Measurements from ENCODE around the gene NELFA. TPM values are rescaled to one million over a fixed set of nuclear protein-coding genes. Genes with fewer than 3 reads are reported as not detected.
A peak's percentile ranks its signal among the peaks of the same experiment; 100 is the strongest.

Gene NELFA
- total and polyA plus RNA-seq, 2 of the 13 experiments (the other 11 are each of a cell fraction or from before 2014, with no cell fraction given) = 13.3 to 18.5 TPM

DNA sequence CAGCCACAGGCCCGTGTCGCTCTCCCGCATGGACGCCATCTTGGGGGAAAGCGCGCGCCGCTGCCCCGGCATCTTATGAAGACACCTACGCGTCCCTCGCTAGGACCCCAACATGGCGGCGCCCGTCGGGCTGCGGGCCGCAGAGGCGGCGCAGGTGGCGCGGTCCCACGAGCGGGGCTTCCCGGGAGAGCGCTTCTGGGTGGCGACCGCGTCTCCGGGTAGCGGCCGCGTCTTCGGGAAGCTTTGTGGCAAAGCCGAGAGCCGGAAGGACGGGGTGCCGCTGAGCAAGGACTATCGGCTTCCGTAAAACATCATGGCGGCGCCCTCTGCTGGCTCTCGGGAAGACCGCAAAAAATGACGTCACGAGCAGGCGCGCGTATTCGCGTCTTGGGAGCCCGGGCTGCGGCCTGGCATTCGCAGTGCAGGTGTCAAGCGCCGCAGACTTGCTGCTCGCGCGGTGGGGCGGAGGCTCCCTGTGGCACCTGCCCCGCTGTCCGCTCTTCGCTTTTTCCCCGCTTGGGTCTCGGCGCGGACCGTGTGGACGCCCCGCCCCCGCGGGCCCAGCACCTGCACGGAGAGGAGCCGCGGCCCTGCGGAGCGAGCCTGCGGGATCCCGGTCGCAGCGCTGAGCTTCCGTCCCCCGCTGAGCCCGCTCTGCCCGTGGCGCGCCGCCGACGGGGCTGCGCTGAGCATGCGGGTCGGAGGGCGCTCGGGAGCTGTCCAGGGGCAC, at the start of gene NELFA (continued):
- TF ChIP-seq, protein P1, sequence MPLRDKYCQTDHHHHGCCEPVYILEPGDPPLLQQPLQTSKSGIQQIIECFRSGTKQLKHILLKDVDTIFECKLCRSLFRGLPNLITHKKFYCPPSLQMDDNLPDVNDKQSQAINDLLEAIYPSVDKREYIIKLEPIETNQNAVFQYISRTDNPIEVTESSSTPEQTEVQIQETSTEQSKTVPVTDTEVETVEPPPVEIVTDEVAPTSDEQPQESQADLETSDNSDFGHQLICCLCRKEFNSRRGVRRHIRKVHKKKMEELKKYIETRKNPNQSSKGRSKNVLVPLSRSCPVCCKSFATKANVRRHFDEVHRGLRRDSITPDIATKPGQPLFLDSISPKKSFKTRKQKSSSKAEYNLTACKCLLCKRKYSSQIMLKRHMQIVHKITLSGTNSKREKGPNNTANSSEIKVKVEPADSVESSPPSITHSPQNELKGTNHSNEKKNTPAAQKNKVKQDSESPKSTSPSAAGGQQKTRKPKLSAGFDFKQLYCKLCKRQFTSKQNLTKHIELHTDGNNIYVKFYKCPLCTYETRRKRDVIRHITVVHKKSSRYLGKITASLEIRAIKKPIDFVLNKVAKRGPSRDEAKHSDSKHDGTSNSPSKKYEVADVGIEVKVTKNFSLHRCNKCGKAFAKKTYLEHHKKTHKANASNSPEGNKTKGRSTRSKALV (CRISPR knock-in tag; IDR thresholded peaks at IDR 0.05) = no peak
- peak; percentile 67 for TF ChIP-seq SRSF1 (optimal IDR thresholded peaks at IDR 0.05; ENCODE audit: low read depth, low read length)
- no peak; the same call in 1 of the 2 replicates for TF ChIP-seq HOXD1 (CRISPR knock-in tag; IDR thresholded peaks at IDR 0.05)
- TF ChIP-seq, protein P2, sequence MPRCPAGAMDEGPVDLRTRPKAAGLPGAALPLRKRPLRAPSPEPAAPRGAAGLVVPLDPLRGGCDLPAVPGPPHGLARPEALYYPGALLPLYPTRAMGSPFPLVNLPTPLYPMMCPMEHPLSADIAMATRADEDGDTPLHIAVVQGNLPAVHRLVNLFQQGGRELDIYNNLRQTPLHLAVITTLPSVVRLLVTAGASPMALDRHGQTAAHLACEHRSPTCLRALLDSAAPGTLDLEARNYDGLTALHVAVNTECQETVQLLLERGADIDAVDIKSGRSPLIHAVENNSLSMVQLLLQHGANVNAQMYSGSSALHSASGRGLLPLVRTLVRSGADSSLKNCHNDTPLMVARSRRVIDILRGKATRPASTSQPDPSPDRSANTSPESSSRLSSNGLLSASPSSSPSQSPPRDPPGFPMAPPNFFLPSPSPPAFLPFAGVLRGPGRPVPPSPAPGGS (CRISPR knock-in tag; IDR thresholded peaks at IDR 0.05) = no peak
- TF ChIP-seq, protein P3, sequence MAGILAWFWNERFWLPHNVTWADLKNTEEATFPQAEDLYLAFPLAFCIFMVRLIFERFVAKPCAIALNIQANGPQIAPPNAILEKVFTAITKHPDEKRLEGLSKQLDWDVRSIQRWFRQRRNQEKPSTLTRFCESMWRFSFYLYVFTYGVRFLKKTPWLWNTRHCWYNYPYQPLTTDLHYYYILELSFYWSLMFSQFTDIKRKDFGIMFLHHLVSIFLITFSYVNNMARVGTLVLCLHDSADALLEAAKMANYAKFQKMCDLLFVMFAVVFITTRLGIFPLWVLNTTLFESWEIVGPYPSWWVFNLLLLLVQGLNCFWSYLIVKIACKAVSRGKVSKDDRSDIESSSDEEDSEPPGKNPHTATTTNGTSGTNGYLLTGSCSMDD (CRISPR knock-in tag; IDR thresholded peaks at IDR 0.05) = no peak
- TF ChIP-seq, protein P4, sequence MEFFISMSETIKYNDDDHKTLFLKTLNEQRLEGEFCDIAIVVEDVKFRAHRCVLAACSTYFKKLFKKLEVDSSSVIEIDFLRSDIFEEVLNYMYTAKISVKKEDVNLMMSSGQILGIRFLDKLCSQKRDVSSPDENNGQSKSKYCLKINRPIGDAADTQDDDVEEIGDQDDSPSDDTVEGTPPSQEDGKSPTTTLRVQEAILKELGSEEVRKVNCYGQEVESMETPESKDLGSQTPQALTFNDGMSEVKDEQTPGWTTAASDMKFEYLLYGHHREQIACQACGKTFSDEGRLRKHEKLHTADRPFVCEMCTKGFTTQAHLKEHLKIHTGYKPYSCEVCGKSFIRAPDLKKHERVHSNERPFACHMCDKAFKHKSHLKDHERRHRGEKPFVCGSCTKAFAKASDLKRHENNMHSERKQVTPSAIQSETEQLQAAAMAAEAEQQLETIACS (CRISPR knock-in tag; IDR thresholded peaks at IDR 0.05) = peak; percentile 78
- TF ChIP-seq SP1 (IDR thresholded peaks at IDR 0.05) = no peak
- peak; percentile 65 for TF ChIP-seq SP1 (CRISPR knock-in tag; IDR thresholded peaks at IDR 0.05)
- peak; percentile 72 for TF ChIP-seq TEAD3 (CRISPR knock-in tag; optimal IDR thresholded peaks at IDR 0.05; ENCODE audit: borderline replicate concordance)
- TF ChIP-seq, protein P5, sequence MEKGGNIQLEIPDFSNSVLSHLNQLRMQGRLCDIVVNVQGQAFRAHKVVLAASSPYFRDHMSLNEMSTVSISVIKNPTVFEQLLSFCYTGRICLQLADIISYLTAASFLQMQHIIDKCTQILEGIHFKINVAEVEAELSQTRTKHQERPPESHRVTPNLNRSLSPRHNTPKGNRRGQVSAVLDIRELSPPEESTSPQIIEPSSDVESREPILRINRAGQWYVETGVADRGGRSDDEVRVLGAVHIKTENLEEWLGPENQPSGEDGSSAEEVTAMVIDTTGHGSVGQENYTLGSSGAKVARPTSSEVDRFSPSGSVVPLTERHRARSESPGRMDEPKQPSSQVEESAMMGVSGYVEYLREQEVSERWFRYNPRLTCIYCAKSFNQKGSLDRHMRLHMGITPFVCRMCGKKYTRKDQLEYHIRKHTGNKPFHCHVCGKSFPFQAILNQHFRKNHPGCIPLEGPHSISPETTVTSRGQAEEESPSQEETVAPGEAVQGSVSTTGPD (CRISPR knock-in tag; IDR thresholded peaks at IDR 0.05) = no peak
- no peak for TF ChIP-seq IKZF1 (IDR thresholded peaks at IDR 0.05)
- TF ChIP-seq GPN1 (CRISPR knock-in tag; IDR thresholded peaks at IDR 0.05; ENCODE audit: borderline replicate concordance) = no peak
- TF ChIP-seq SUZ12 (IDR thresholded peaks at IDR 0.05; ENCODE audit: low read depth, low read length) = no peak
- TF ChIP-seq ZBTB42 (CRISPR knock-in tag; IDR thresholded peaks at IDR 0.05) = peak; percentile 70; the same call in 1 of the 2 replicates
- TF ChIP-seq ZNF589 (CRISPR knock-in tag; conservative IDR thresholded peaks at IDR 0.05) = peak; percentile 70; the same call in 1 of the 2 replicates
- TF ChIP-seq, protein P6, sequence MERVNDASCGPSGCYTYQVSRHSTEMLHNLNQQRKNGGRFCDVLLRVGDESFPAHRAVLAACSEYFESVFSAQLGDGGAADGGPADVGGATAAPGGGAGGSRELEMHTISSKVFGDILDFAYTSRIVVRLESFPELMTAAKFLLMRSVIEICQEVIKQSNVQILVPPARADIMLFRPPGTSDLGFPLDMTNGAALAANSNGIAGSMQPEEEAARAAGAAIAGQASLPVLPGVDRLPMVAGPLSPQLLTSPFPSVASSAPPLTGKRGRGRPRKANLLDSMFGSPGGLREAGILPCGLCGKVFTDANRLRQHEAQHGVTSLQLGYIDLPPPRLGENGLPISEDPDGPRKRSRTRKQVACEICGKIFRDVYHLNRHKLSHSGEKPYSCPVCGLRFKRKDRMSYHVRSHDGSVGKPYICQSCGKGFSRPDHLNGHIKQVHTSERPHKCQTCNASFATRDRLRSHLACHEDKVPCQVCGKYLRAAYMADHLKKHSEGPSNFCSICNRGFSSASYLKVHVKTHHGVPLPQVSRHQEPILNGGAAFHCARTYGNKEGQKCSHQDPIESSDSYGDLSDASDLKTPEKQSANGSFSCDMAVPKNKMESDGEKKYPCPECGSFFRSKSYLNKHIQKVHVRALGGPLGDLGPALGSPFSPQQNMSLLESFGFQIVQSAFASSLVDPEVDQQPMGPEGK (CRISPR knock-in tag; IDR thresholded peaks at IDR 0.05) = peak; percentile 38; the same call in 1 of the 2 replicates
- TF ChIP-seq, protein P7, sequence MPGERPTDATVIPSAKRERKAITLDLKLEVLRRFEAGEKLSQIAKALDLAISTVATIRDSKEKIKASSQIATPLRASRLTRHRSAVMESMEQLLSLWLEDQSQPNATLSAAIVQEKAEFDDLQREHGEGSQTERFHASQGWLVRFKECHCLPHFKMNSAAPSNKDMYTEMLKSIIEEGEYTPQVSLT (CRISPR knock-in tag; IDR thresholded peaks at IDR 0.05; ENCODE audit: borderline replicate concordance, low read depth) = no peak; the same call in 1 of the 2 replicates
- TF ChIP-seq NFYB (CRISPR knock-in tag; IDR thresholded peaks at IDR 0.05) = no peak
- no peak; the same call in 1 of the 2 replicates for TF ChIP-seq ZNF850 (CRISPR knock-in tag; conservative IDR thresholded peaks at IDR 0.05)
- peak; percentile 100 for TF ChIP-seq CREB1 (IDR thresholded peaks at IDR 0.05)
- peak; percentile 97 for TF ChIP-seq CREB1 (CRISPR knock-in tag; IDR thresholded peaks at IDR 0.05)
